ENCODE results near the gene SALL1. TPM values are rescaled to one million over a fixed set of nuclear protein-coding genes. Genes with fewer than 3 reads are reported as not detected.

SALL1 gene
- polyA plus RNA-seq, 1 donor (not counting 4 experiments of a cell fraction or from before 2014, with no cell fraction given): not detected

GRCh38 chr16:51095084-51095881 is 55.8 kb downstream of the SALL1 start:
- DNase-seq (ENCODE audit: low read depth, low spot score) (no peak), FAIRE-seq (no peak)
- Histone ChIP-seq H3K4me2 (ENCODE audit: control insufficient read depth, extremely low read depth, insufficient read depth, low read depth, low read length) (no peak overlapping the region), H3K36me3 (ENCODE audit: control insufficient read depth in 2 of 2, extremely low read depth in 1 of 2, insufficient read depth in 2 of 2, low read length in 2 of 2) (no peaks in the 10 kb centered on the region), H4K20me1 (ENCODE audit: control insufficient read depth, extremely low read depth, insufficient read depth, low read length) (no peaks in the 10 kb centered on the region), H2AFZ (ENCODE audit: control insufficient read depth, low read length) (no peak overlapping the region), H3K9me1 (ENCODE audit: control insufficient read depth, extremely low read depth, insufficient read depth, low read length) (no peaks in the 10 kb centered on the region), H3K79me2 (ENCODE audit: control insufficient read depth, insufficient read depth, low read length) (no peaks in the 10 kb centered on the region), H3K4me1 (ENCODE audit: control insufficient read depth, extremely low read depth, insufficient read depth, low read length) (no peaks in the 10 kb centered on the region), H3K9me3 (ENCODE audit: control insufficient read depth, low read depth, low read length) (no peaks in the 10 kb centered on the region), H3K9ac (ENCODE audit: control insufficient read depth, extremely low read depth, insufficient read depth, low read length) (no peak overlapping the region), H3K27ac (ENCODE audit: control insufficient read depth, insufficient read depth, low read length) (no peak overlapping the region), H3K27me3 (ENCODE audit: control insufficient read depth, extremely low read depth, insufficient read depth, low read length) (no peaks in the 10 kb centered on the region), H3K4me3 (ENCODE audit: control insufficient read depth in 2 of 3, extremely low read depth in 1 of 3, insufficient read depth in 2 of 3, low read depth in 1 of 3, low read length in 3 of 3) (no peak overlapping the region)
- no peak for TF ChIP-seq EZH2 (IDR thresholded peaks at IDR 0.05; ENCODE audit: low read length)
- TF ChIP-seq CTCF (optimal IDR thresholded peaks at IDR 0.05 in 1 of 3, IDR thresholded peaks at IDR 0.05 in 1 of 3, conservative IDR thresholded peaks at IDR 0.05 in 1 of 3; ENCODE audit: extremely low read depth in 1 of 3, insufficient read depth in 2 of 3, low read length in 3 of 3): no peak
- dilution Hi-C loops (cut with MboI; ENCODE audit: extremely low pct_ligation_motif_present, low sequenced_read_pairs): no loop called here

- H3K9ac ChIP-seq (ENCODE audit: control insufficient read depth, extremely low read depth, insufficient read depth, low read length): no peak overlapping the region
- no peak overlapping the region for H3K27ac ChIP-seq (ENCODE audit: control insufficient read depth, insufficient read depth, low read length)
- no peak for TF ChIP-seq EZH2 (IDR thresholded peaks at IDR 0.05; ENCODE audit: low read length)
- no peak overlapping the region for H3K4me2 ChIP-seq (ENCODE audit: control insufficient read depth, extremely low read depth, insufficient read depth, low read depth, low read length)
- H3K9me3 ChIP-seq (ENCODE audit: control insufficient read depth, low read depth, low read length): no peaks in the 10 kb centered on the region
- H3K36me3 ChIP-seq (ENCODE audit: control insufficient read depth in 2 of 2, extremely low read depth in 1 of 2, insufficient read depth in 2 of 2, low read length in 2 of 2): no peaks in the 10 kb centered on the region
- no peak overlapping the region for H3K4me3 ChIP-seq (ENCODE audit: control insufficient read depth in 2 of 3, extremely low read depth in 1 of 3, insufficient read depth in 2 of 3, low read depth in 1 of 3, low read length in 3 of 3)
- no peaks in the 10 kb centered on the region for H3K27me3 ChIP-seq (ENCODE audit: control insufficient read depth, extremely low read depth, insufficient read depth, low read length)
- FAIRE-seq (no peak), DNase-seq (ENCODE audit: low read depth, low spot score) (no peak)
- H2AFZ ChIP-seq (ENCODE audit: control insufficient read depth, low read length): no peak overlapping the region
- no peaks in the 10 kb centered on the region for H3K4me1 ChIP-seq (ENCODE audit: control insufficient read depth, extremely low read depth, insufficient read depth, low read length)
- dilution Hi-C loops (cut with MboI; ENCODE audit: extremely low pct_ligation_motif_present, low sequenced_read_pairs): no loop called here
- H3K79me2 ChIP-seq (ENCODE audit: control insufficient read depth, insufficient read depth, low read length): no peaks in the 10 kb centered on the region
- no peaks in the 10 kb centered on the region for H3K9me1 ChIP-seq (ENCODE audit: control insufficient read depth, extremely low read depth, insufficient read depth, low read length)
- no peaks in the 10 kb centered on the region for H4K20me1 ChIP-seq (ENCODE audit: control insufficient read depth, extremely low read depth, insufficient read depth, low read length)
Measured at GRCh38 chr16:51093726-51094280, 57.3 kb downstream of the SALL1 start.
